GM21825 (cell line): ENCODE data around the gene RAB22A.
"Not testable (repeated sequence)": the region's sequence is repeated elsewhere in the genome, so short reads cannot be mapped to it uniquely, and the experiment has no call there.

Experiments
- ATAC-seq: cut with Tn5 transposase; IDR thresholded peaks from one replicate; pipeline ENCODE4 v1.9.1; 2021; ENCODE audit warnings: mild to moderate bottlenecking, moderate library complexity; ENCODE audit not compliant: unreplicated experiment

RAB22A gene

DNA sequence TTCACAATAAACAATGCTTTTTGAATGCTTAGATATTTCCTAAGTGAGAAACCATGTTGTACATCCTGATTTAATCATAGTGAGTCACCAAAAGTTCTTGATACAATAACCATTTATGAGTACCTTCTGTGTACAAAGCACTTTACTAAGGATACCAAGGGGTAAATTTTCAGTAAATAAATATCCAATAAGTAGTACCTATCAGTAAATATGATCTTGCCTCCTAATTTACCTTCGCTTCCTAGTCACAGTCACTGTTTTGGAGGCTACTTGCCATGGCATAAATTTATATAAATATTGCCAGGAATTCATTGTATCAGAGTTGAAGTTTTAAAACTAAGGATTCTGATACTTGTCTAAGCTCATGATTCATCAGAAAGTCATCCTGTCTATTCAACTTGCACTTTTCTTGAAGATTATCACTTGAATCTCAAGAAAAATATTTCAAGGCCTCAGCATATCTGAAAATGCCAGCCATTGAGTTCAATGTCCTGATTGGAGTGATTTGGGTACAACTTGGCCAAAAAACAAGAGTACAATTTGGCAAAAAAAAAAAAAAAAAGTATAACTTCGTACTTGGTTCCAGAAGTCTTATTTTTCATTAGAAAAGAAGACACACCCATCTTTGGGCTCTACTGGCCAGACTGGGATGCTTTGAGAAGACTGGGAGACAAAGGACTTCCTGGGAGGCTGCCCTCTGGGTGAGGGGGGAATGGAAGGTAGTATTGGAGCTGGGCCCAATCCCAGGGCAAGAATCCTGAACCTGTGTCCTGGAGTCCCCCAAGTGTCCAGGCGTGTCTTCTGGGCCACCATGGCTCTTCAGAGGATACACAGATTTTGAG lies 32.8 kb downstream of the RAB22A start:
- ATAC-seq: no peak

DNA sequence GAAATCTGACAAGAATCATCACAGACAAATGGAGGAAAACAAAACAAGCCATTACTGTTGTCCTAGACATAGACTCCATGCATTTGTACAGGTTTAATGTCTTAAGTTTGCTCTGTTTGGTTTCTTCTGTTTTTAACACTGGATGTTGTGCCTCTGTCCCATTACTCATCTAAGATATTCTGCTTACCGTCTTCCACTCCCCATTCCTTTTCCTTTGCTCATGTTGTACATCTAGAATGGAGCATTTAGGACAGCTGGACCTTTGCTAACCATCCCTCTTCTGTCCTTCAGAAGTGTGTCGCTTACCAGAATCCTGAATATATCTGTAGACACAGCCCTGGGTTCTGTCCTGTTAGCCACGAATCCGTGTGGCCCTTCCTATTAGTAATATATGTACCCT lies 35.2 kb downstream of the RAB22A start:
- no peak for ATAC-seq

DNA sequence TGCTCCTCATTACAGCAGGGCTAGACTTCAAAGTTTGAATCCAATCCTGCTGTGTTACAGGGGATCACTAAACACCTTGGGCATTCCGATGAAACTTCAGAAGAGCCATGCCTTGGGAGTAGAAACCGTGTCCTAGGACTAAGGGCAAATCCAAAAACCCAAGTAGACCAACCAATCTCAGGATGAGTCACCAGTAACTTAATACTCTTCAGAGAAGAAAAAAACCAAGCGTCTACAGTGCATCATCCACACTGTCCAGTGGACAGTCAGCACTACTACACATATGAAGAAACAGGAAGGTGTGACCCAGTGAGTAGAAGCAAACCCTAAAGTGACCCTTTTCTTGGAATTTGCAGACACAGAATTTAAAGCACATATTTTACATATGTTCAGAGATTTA lies 40.1 kb downstream of the RAB22A start:
- ATAC-seq: no peak

DNA sequence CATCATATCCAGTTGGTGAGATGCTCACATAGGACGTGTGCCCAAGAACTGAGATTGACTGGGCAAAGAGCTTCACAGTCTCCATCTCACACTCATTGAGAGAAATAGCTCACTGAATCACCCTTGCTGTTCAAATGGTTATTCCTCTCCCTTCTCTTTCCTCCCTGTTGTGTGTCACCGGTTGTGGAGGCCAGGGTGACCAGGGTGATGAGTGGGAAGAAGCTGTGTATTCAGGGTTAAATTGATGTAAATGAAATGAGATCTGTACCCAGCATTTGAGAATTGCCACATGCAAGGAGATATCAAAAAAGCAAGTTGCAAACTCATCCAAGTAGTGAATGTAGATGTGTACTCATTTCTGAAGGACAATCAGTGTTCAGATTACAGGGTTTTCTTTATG lies 43.0 kb downstream of the RAB22A start:
- no peak for ATAC-seq

DNA sequence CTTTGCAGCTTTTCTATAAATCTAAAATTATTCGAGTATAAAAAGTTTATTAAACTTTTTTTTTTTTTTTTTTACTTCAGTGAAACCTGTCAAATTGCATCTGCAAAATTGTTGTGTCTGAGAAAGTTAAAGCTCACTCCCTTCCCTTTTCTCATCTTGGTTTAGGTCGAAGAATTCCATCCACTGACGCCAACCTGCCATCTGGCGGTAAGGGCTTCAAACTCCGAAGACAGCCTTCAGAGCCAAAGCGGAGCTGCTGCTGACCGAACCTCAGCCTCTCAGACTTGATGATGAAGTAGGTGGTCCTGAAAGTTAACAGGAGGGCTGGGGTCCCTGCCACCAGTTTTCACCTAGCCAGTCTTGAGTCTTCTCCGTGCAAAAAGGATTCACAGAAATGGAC lies 49.9 kb downstream of the RAB22A start:
- ATAC-seq: no peak

DNA sequence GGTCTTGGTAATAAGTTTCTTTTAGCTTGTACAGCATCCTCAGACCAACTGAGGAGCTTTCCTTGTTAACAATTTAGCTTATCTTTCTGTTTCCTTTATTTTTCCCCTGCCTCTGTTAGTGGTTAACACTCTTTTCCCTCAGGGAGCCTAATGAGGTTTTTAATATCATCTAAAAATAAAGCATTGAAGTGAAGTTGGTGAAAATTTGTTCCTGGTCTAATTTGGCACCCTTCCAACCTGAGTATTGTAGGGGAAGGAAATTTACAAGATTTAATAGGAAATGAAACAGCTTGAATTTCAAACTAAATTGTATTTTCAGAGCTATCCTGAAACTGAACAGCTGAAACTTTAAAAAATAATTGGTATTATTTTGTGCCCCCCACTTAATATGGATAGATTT lies 51.4 kb downstream of the RAB22A start:
- ATAC-seq: no peak

DNA sequence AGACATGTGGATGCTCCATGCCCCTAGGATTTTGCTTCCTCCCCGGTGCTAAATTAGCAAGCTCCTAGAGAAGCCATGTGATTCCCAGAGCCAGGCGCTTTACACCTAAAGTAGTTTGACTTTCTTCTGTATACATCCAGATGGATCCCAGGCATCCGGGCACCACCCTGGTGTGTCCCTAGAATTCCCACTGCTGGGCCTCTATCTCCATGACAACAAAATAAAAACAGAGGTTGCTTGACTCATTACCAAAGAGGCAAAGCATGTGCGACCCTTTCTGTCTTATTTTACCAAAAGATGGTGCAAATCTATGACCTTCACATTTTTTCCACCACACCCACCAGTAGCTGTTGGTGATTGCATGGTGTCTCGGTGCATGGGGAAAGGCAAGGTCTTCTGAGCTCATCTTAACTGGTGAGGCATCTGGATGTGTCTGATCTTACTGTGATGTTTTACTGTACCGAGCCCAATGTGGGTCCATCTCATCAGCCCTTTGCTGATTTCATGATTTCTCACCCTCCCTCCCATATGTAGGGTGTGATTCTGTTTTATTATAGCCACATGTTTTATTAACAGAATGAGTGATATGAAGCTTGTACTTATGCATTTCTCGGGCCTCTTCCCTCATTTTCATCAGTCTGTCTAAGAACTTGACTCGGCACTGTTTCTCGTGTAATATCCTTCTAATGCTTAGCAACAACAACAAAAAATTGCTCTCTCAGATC lies 52.1 kb downstream of the RAB22A start:
- no peak for ATAC-seq

DNA sequence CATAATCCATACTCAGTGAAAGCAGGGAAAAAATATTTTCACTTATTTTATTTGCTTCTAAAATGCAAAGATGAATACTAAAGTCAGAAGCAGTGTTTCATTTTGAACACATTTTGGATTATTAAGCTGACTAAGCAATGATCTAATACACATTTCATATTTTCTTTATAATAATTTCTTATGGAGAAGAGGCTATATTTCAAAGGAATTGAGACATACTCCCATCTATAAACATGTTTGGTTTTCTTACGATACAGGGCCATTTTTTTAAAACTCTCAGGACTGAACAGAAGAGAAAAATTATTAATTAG lies 52.6 kb downstream of the RAB22A start:
- ATAC-seq: no peak

DNA sequence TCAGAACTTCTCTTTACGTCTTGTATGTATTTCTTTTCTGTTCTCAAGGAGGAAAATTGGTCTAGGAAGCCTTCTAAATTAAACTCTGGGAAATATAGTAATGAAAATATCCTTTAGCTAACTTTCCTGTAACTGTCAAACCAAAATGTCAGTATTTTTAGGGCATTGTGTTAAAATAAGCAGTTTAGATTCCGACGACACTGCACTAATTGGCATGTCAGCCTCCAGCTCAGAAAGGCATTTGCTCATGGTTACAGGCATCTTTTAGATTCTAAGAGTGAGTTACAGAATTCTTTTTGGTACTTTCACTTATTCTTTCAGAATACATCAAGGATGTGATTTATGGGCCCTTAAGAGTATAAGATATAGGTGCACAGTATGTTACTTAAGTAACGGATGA lies 53.5 kb downstream of the RAB22A start:
- ATAC-seq: no peak

DNA sequence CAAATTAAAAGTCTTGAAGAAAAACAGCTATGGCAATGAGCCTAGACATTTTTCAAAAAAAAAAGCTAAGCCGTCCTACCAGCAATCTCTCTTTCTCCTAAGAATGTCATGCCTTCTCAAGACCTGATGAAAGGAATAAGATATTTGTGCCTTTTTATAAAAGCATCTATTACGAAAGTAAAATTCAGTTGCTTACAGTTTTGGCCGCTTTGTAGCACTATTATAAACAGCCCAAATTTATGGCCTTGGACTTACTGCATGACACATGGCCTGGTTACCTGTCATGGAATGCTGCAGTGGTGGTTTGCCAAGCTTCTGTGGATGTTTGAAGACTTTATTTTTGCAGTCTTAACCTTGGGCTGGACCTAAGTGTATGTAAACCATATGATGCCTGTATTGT lies 57.4 kb downstream of the RAB22A start:
- ATAC-seq: no peak

DNA sequence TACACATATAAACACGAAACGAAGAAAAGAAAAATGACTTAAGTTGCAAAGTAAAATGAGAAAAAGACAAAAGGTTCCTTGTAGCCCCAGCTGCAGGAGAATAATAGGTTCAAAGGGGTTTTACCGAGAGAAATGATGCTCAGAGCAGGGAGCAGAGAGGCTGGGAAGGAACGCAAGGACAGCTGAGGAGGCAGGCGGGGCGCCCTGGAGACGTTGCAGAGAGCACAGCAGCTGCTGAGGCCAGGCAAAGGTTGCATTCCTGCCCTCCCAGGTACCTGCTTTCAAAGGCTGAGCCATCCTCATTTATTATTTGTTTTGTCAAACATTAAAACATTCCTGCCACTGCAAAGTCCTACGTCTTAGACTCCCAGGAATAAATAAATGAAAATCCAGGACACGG lies 63.3 kb downstream of the RAB22A start:
- ATAC-seq: no peak

DNA sequence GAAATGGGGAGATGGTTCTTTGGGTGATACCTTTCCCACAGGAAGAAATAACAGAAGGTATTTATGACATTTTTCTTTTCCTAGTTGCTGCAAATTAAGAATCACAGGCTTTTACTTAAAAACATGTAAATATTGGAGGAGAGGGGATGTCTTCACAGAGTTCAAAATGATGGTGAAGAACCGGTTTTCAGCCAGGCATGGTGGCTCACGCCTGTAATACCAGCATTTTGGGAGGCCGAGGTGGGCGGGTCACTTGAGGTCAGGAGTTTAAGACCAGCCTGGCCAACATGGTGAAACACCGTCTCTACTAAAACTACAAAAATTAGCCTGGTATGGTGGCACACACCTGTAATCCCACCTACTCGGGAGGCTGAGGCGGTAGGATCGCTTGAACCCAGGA lies 63.8 kb downstream of the RAB22A start:
- not testable (repeated sequence) for ATAC-seq

DNA sequence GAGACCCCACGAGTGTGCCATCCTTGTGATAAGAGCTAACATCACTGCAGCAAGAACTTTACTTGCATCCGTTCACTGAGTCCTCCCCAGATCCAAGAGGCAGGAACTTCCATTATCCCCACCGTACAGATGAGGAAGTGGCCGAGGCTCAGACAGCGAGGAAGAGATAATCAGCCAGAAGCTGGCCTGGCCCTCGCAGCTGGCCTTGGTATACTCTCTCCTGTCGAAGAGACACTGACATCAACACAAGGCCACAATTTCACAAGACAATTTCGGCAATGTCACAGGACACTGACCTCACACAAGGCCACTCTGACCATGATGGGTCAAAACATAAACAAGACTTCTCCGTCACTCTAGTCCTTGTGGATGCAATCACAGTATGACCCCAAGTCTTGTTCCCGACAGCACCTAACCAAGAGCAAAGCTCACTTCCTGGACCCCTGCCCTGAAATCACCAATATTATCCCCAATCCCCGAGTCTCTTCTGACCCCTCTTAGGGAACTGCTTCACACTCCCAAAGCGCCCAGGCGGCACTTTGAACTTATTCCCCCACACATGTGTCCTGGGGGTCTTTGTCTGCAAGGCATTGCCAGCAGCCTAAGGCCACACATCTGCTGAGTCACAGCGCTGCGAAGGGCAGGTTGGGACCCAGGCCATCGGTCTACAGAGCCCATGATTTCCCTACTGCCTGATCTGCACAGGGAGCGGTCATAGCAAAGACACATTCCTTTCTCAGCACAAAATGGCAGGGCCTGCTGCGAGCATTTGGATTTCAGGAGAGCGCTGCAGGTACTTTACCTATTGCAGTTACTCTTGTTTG lies 64.7 kb downstream of the RAB22A start:
- no peak for ATAC-seq

DNA sequence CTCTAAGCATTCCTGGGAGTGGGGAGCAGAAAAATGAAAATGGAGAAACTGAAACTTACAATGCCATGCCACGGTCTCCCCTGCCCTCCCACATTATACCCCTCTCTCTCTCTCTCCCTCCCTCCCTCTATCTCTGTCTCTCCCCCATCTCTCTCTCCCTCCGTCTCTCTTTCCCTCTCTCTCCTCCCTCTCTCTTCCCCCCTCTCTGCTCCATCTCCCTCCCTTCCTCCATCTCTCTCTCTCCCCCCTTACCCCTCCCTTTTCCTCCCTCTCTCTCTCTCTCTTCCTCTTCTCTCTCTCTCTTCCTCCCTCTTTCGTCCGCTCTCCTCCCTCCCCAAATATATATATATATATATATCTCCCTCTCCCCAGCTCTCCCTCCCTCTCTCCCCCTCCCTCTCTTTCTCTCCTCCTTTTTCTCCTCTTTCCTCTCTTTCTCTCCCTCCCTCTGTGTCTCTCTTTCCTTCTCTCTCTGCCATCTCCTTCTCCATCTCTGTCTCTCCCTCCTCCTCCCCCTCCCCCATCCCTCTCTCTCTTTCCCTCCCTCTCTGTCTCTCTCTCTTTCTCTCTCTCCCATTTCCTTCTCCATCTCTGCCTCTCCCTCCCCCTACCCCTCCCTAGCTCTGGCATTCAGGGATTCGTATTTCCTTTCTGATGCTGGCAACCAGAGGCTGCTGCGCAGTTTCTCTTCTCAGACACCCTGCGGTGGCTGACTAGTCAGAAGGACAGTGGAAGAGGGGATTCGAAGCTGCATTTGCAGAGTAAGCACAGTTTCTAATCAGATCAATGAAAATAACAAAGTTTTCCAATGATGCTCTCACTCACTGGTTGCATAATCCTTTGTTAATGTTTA lies 65.6 kb downstream of the RAB22A start:
- no peak for ATAC-seq

DNA sequence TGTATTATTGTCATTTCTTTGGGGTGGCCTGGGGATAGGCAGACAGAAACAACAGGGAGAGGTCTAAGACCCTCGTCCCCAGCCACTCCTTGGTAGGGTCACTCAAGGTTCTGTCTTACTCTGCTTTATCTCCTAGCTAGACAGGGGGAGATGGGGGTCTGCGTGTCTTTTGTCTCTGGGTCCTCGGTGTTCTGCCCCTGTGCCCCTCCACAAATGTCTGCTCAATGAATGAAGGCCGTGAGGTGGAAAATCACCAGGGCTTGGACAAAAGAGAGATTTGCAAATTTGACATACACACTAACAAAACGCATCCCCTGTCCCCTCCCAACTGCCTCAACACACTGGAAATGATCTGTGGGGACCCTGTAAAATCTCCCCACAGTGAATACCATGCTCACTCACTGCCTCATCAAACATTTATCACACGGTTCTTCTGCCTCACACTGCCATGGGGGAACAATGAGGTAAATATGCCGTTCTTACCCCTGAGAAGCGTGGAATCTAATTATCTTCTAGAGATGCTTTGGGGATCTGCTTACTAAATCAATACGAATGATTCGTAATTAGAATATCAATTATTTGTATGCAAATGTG lies 66.3 kb downstream of the RAB22A start:
- no peak for ATAC-seq

DNA sequence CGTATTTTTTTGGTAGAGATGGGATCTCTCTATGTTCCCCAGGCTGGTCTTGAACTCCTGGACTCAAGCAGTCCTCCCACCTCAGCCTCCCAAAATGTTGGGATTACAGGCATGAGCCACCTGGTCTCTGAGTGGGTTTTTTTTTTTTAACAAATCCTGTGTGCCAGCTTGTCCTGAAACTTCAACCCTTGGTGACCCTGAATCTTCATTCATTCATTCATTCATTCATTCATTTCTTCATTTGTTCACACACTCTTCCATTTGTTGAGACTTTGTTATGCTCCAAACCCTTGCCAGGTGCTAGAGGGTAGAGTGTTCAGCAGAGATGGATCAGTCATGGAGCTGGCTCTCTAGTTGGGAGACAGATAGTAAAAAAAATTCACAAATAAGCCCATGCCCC lies 67.5 kb downstream of the RAB22A start:
- no peak for ATAC-seq

DNA sequence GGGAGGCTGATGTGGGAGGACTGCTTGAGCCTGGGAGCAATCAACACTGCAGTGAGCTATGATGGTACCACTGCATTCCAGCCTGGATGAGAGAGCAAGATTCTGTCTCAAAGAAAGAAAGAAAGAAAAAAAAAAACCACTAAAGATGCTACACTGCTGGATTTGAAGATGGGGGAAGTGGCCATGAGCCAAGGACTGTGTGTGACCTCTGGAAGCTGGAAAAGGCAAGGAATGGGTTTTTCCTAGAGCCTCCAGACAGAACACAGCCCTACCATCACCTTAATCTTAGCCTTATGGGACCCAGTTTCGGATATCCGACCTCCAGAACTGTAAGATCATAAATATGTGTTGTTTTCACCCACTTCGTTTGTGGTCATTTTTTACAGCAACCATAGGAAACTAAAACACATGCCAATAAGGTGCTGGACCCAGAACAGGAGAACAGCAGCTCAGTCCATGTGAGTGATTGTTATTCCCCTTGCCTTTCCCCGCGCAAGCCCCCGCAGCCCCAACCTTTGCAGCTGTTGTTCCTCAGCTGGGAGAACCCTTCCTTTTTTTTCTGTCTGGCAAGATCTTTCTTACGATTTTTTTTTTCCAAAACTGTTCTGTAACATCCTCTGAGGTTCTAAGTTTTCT lies 68.4 kb downstream of the RAB22A start:
- no peak for ATAC-seq

DNA sequence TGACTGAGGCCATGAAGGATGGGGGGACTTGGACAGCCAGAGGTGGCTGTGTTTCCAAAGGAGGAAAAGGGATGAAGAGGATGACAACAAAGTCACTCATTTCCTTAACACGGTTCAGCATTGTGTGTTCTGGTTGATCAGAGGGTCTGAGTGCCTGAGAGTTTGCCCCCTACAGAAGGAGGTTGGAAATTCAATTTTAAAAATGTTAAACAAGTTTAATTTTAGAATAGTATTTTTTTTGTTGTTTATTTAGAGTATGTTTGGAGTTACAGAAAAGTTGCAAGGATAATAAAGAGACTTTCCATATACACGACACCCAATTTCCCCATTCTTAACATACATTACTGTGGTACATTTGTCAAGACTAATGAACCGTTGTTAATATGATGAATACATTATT lies 69.2 kb downstream of the RAB22A start:
- ATAC-seq: no peak

DNA sequence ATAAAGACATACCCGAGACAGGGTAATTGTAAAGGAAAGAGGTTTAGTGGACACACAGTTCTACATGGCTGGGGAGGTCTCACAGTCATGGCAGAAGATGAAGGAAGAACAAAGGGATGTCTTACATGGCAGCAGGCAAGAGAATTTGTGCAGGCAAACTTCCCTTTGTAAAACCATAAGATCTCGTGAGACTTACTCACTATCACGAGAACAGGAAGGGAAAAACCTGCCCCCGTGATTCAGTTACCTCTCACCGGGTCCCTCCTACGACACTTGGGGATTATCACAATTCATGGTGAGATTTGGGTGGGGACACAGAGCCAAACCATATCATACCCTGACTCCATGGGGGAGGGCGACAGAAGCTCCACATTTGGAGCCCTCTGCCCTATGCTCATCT lies 72.1 kb downstream of the RAB22A start:
- ATAC-seq: no peak

DNA sequence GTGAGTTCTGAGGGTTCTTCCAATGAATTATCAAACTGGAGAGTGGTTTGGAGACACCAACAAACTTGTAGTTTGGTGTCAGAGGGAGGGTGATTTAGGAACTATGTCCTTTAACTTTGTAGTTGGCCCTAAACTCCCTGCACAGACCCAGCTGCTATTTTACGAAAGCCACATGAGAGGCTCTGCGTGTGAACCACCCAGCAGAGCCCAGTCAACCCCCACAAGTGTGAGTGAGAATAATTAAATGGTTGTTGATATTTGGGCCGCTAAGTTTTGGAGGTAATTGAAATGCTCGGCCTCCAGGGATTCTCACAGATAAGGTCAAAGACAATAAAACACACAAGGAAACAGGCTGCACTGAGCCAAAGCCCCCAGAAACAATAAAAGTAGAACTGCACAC lies 72.6 kb downstream of the RAB22A start:
- ATAC-seq: no peak
